Medulla oblongata (tissue), 1 donor: ENCODE results near the gene GSTM3.
"Not testable (repeated sequence)": the region's sequence is repeated elsewhere in the genome, so short reads cannot be mapped to it uniquely, and the experiment has no call there.

ENCODE experiments used
- DNase-seq: peaks from one replicate; pipeline ENCODE4 v3.0.0-alpha.2; 2015; ENCODE audit errors: extremely low spot score

The GSTM3 gene

DNA sequence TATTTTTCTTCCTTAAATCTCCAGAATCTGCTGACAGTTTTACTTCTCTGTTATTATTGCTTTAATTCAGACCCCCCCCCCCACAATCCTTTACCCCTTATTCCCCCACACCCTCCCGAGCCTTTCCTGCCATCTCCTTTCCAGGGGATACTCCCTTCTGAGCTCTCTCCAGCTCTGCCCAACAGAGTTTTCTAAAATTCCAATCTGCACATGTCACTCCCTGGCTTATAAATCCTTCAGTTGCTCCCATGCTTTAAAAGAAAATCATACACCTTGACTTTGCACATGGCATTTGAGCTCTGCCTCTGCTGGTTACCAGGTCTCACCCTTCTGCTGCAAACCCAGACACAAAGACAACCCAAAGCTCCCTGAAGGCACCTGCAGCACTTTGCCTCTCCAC is 34.6 kb upstream of the GSTM3 start:
- DNase-seq = no peak

DNA sequence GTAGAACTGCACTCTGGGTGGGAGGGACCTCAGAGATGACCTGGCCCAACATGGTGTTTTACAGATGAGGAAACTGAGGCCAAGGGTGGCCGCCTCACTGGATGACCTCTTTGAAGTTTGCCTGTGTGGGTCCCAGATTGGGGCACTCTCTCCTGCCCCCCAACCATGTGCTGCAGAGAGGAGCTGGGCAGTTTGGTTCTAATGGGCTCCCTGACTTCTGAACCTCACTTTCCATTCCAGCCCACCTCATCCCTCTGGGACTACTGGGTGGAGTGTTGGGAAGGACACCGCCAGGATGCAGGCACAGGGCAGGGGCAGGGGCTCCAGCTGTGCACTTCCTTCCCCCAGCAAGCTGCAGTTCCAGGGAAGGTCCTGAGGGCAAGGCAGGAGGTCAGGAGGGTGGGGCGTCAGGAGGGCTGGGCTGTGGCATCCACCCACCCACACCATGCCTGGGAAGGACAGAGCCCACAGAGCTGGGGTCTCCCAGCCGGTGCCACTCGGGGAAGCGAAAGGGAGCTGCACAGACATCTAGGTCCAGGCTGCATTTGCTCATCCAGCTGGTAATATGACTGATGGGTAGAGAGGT is 33.2 kb upstream of the GSTM3 start:
- DNase-seq = no peak

GRCh38 chr1:109773203-109773899 is 32.5 kb upstream of the GSTM3 start:
- DNase-seq = peak; percentile 94

DNA sequence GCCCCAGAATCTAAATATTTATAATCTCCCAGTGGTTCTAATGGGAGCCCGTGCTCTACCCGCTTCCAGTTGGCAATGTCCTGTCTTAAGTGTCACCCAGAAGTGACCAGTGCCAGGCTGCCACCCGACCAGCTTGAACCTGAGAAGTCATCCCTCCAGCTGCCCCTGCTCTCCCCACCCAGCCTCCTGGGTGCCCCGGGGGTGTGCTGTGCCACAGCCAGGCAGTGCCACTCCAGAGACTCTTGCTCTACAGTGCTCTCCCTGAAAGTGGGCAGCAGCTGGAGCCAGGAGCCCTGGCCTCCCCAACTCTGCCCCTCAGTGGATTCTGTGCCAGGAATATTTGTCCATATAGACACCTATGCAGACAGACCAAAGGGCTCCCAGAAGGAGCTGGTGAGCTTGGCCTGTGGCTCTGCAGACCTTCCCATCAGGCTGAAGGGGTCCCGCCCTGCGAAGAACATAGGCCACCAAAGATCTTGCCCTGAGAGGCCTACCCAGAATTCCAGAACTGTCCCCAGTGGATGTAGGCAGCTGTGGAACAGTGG is 31.9 kb upstream of the GSTM3 start:
- DNase-seq = no peak

GRCh38 chr1:109771712-109772657 is 31.1 kb upstream of the GSTM3 start:
- DNase-seq = no peak

- DNase-seq = peak; percentile 87
These were observed 29.7 kb upstream of the GSTM3 start for GRCh38 chr1:109770331-109771095.

DNA sequence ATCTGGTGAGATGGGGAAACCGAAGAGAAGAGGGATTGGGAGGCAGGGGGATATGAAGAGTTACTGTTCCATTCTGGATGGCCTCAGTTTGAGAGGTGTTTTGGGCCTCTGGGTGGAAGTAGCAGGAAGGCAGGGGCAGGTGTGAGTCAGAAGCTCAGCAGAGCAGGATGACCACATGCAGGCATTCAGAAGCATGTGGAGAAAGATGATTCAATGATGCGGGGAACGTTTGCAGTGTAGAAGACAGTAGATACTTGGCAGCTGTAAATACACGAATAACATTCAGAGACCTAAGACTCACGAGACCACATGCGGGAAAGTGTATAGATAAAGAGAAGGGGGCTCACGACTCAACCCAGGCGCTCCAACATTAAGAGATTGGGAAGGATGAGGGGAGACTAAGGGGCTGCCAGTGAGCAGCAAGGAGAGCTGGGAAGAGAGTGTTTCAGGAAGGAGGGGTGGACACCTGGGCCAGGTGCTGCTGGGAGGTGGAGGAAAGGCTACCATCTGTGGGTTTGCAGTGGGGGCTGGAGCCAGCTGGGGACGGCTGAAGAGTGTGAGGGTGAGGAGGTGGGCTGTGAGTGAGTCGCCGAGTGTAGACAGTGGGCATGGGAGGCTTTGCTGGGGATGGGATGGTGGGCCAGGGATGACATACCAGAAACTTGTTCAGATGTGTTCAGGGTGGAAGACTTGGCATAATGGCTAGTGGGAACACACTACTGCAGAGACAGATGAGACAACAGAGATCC is 28.7 kb upstream of the GSTM3 start:
- DNase-seq = no peak

GRCh38 chr1:109768820-109769219 is 28.0 kb upstream of the GSTM3 start:
- no peak for DNase-seq

DNA sequence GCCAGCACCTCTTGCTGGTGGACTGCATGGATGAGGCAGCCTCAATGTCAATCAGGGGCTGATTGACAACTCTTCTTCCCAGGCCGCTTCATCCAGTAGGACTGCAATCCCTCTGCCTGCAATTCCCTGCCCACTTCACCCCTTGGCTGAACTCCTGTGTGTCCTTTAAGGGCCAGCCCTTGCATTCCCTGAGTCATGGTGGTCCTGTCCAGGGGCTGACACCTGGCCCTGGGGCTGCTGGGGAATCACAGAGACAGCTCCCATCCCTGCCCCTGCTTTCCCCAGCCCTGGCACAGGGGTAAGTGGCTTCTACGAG is 27.5 kb upstream of the GSTM3 start:
- no peak for DNase-seq

- DNase-seq = no peak
These were observed 26.9 kb upstream of the GSTM3 start for GRCh38 chr1:109767637-109768334.

DNA sequence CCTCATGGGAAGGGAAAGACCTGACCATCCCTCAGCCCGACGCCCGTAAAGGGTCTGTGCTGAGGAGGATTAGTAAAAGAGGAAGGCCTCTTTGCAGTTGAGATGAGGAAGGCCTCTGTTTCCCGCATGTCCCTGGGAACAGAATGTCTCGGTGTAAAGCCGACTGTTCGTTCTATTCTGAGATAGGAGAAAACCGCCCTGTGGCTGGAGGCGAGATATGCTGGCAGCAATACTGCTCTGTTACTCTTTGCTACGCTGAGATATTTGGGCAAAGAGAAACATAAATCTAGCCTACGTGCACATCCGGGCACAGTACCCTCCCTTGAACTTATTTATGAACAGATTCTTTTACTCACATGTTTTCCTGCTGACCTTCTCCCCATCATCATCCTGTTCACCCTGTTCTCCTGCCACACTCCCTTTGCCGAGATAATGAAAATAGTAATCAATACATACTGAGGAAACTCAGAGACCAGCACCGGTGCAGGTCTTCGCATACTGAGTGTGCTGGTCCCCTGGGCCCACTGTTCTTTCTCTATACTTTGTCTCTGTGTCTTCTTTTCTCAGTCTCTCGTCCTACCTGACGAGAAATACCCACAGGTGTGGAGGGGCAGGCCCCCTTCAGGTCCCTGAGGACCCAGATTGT is 26.3 kb upstream of the GSTM3 start:
- not testable (repeated sequence) for DNase-seq

DNA sequence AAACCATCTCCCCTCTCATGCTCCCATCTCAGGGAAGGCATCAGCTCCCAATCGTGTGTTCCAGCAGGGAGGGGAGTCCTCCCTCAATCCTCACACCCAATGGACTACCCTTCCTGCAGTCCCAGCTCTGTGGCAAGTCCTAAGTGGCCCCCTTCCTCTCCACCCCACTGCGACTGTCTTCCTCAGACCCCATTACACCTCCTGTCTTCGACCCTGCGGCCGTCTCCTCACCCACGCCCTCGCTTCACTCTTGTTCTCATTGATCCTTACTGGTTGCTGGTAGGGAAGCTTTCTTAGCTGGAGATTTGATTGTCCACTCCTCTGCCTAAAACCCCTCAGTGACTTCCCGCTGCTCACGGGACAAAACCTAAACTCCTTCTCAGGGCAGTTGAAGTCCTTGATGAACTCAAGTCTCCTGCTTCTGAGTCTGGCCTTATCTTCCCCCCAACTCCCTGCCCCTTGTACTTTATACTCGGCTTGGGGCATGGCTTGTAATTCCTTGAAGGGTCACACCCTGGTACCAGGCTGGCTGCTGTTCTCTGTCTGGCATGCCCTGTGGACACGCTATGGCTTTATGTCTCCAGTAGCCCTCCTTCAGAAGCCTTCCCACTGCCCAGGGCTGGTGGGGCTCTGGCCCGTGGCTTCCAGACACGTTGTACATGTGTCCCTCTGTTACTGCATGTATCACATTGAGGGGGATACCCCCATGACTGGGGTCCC is 25.2 kb upstream of the GSTM3 start:
- no peak for DNase-seq

DNA sequence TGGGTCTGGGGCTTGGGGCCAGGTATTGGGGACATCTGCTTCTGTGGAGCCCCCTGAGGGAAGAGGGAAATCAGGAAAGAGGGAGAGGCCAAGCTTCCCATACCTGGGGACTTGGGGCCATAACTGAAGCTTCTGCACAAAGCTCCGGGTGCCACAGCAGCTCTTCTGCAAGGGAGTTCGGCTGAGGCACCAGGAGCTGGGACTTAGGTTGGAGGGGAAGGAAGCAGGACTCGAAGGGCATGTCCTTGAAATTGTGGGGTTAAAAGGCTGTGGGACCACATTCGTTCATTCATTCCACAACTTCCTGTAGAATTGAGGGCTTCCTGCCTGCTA is 24.6 kb upstream of the GSTM3 start:
- no peak for DNase-seq

- DNase-seq = no peak
These were observed 24.0 kb upstream of the GSTM3 start for GRCh38 chr1:109764561-109765482.

GRCh38 chr1:109763646-109764415 is 23.0 kb upstream of the GSTM3 start, which contains the start of gene EPS8L3:
Gene EPS8L3 (minus strand): TSS chr1:109763923. CDS start chr1:109761749, 2,174 bp downstream.
- DNase-seq = no peak

GRCh38 chr1:109762821-109763645 is 22.2 kb upstream of the GSTM3 start:
- DNase-seq = peak; percentile 30
